GM12892 (cell line): ENCODE measurements around the gene FILIP1L.

Source experiments
- POLR2A ChIP-seq: IDR thresholded peaks from 2 replicates; pipeline ENCODE4 v1.6.1; 2011; ENCODE audit warnings: low read depth, low read length, control low read depth
- POLR2AphosphoS5 ChIP-seq: IDR thresholded peaks from 2 replicates; pipeline ENCODE4 v1.6.1; 2011; ENCODE audit warnings: low read depth, low read length, control low read depth
- TAF1 ChIP-seq: IDR thresholded peaks from 2 replicates; pipeline ENCODE4 v1.6.1; 2011; ENCODE audit warnings: low read depth, mild to moderate bottlenecking, control low read depth, low read length, borderline replicate concordance

- no peak for TF ChIP-seq POLR2AphosphoS5
- TF ChIP-seq POLR2A: no peak
- no peak for TF ChIP-seq TAF1
Measured at GRCh38 chr3:100151024-100151707, 36.9 kb upstream of the FILIP1L start.
